ENCODE data around the gene F2RL3. TPM values are rescaled to one million over a fixed set of nuclear protein-coding genes. Genes with fewer than 3 reads are reported as not detected.

The F2RL3 gene
- polyA plus RNA-seq, 1 donor (not counting 4 experiments of a cell fraction or from before 2014, with no cell fraction given) = not detected

GRCh38 chr19:16927883-16928282 lies 39.1 kb downstream of the F2RL3 start:
- FAIRE-seq (no peak), DNase-seq (ENCODE audit: low read depth, low spot score) (no peak)
- no peak overlapping the region for H3K4me3 ChIP-seq (ENCODE audit: control insufficient read depth in 2 of 3, extremely low read depth in 1 of 3, insufficient read depth in 2 of 3, low read depth in 1 of 3, low read length in 3 of 3)
- no peaks in the 10 kb centered on the region for H3K9me1 ChIP-seq (ENCODE audit: control insufficient read depth, extremely low read depth, insufficient read depth, low read length)
- H3K4me1 ChIP-seq (ENCODE audit: control insufficient read depth, extremely low read depth, insufficient read depth, low read length) = no peaks in the 10 kb centered on the region
- no peaks in the 10 kb centered on the region for H3K79me2 ChIP-seq (ENCODE audit: control insufficient read depth, insufficient read depth, low read length)
- no peaks in the 10 kb centered on the region for H4K20me1 ChIP-seq (ENCODE audit: control insufficient read depth, extremely low read depth, insufficient read depth, low read length)
- no peak overlapping the region for H3K27ac ChIP-seq (ENCODE audit: control insufficient read depth, insufficient read depth, low read length)
- dilution Hi-C loops (cut with MboI; ENCODE audit: extremely low pct_ligation_motif_present, low sequenced_read_pairs) = no loop called here
- H3K9me3 ChIP-seq (ENCODE audit: control insufficient read depth, low read depth, low read length) = peaks cover 2% of the 10 kb centered on the region
- no peak overlapping the region for H2AFZ ChIP-seq (ENCODE audit: control insufficient read depth, low read length)
- no peaks in the 10 kb centered on the region for H3K36me3 ChIP-seq (ENCODE audit: control insufficient read depth in 2 of 2, extremely low read depth in 1 of 2, insufficient read depth in 2 of 2, low read length in 2 of 2)
- no peaks in the 10 kb centered on the region for H3K27me3 ChIP-seq (ENCODE audit: control insufficient read depth, extremely low read depth, insufficient read depth, low read length)
- no peak overlapping the region for H3K4me2 ChIP-seq (ENCODE audit: control insufficient read depth, extremely low read depth, insufficient read depth, low read depth, low read length)
- TF ChIP-seq CTCF (optimal IDR thresholded peaks at IDR 0.05 in 1 of 3, IDR thresholded peaks at IDR 0.05 in 1 of 3, conservative IDR thresholded peaks at IDR 0.05 in 1 of 3; ENCODE audit: extremely low read depth in 1 of 3, insufficient read depth in 2 of 3, low read length in 3 of 3) (no peak), EZH2 (IDR thresholded peaks at IDR 0.05; ENCODE audit: low read length) (no peak)
- H3K9ac ChIP-seq (ENCODE audit: control insufficient read depth, extremely low read depth, insufficient read depth, low read length) = no peak overlapping the region

GRCh38 chr19:16928351-16928750 lies 39.6 kb downstream of the F2RL3 start:
- TF ChIP-seq EZH2 (IDR thresholded peaks at IDR 0.05; ENCODE audit: low read length) (no peak), CTCF (optimal IDR thresholded peaks at IDR 0.05 in 1 of 3, IDR thresholded peaks at IDR 0.05 in 1 of 3, conservative IDR thresholded peaks at IDR 0.05 in 1 of 3; ENCODE audit: extremely low read depth in 1 of 3, insufficient read depth in 2 of 3, low read length in 3 of 3) (no peak)
- Histone ChIP-seq H3K27me3 (ENCODE audit: control insufficient read depth, extremely low read depth, insufficient read depth, low read length) (no peaks in the 10 kb centered on the region), H3K4me2 (ENCODE audit: control insufficient read depth, extremely low read depth, insufficient read depth, low read depth, low read length) (no peak overlapping the region), H2AFZ (ENCODE audit: control insufficient read depth, low read length) (no peak overlapping the region), H4K20me1 (ENCODE audit: control insufficient read depth, extremely low read depth, insufficient read depth, low read length) (no peaks in the 10 kb centered on the region), H3K4me3 (ENCODE audit: control insufficient read depth in 2 of 3, extremely low read depth in 1 of 3, insufficient read depth in 2 of 3, low read depth in 1 of 3, low read length in 3 of 3) (no peak overlapping the region), H3K79me2 (ENCODE audit: control insufficient read depth, insufficient read depth, low read length) (no peaks in the 10 kb centered on the region), H3K36me3 (ENCODE audit: control insufficient read depth in 2 of 2, extremely low read depth in 1 of 2, insufficient read depth in 2 of 2, low read length in 2 of 2) (no peaks in the 10 kb centered on the region), H3K9ac (ENCODE audit: control insufficient read depth, extremely low read depth, insufficient read depth, low read length) (no peak overlapping the region), H3K9me1 (ENCODE audit: control insufficient read depth, extremely low read depth, insufficient read depth, low read length) (no peaks in the 10 kb centered on the region), H3K9me3 (ENCODE audit: control insufficient read depth, low read depth, low read length) (peaks cover 2% of the 10 kb centered on the region), H3K4me1 (ENCODE audit: control insufficient read depth, extremely low read depth, insufficient read depth, low read length) (no peaks in the 10 kb centered on the region), H3K27ac (ENCODE audit: control insufficient read depth, insufficient read depth, low read length) (no peak overlapping the region)
- FAIRE-seq (no peak), DNase-seq (ENCODE audit: low read depth, low spot score) (no peak)
- dilution Hi-C loops (cut with MboI; ENCODE audit: extremely low pct_ligation_motif_present, low sequenced_read_pairs) = no loop called here

Measured in keratinocyte (primary cell).